ENCODE results near the gene HMGCS1.
"Not testable (repeated sequence)": the region's sequence is repeated elsewhere in the genome, so short reads cannot be mapped to it uniquely, and the experiment has no call there.

Gene HMGCS1

GRCh38 chr5:43338862-43339261 lies 25.6 kb upstream of the HMGCS1 start:
- Histone ChIP-seq H3K4me3 (ENCODE audit: extremely low read depth, insufficient read depth, low read length, poor library complexity, severe bottlenecking) (no peak overlapping the region), H3K9me3 (ENCODE audit: control insufficient read depth, low read length) (peaks cover 20% of the 10 kb centered on the region), H3K36me3 (ENCODE audit: control insufficient read depth, insufficient read depth, low read length) (no peaks in the 10 kb centered on the region), H3K27ac (ENCODE audit: low read depth, low read length, severe bottlenecking) (no peak overlapping the region), H3K4me1 (ENCODE audit: control insufficient read depth, insufficient read depth, low read length, poor library complexity, severe bottlenecking) (no peaks in the 10 kb centered on the region)
- 100% methylated on average over 1 of the region's 1 CpG for WGBS, 2 experiments (ENCODE audit: insufficient coverage in 2 of 2)

GRCh38 chr5:43336159-43336558 lies 22.9 kb upstream of the HMGCS1 start:
- H3K36me3 ChIP-seq (ENCODE audit: control insufficient read depth, insufficient read depth, low read length) = no peaks in the 10 kb centered on the region
- WGBS, 2 experiments (ENCODE audit: insufficient coverage in 2 of 2) = 100% methylated on average over 1 of the region's 2 CpGs
- no peak overlapping the region for H3K4me3 ChIP-seq (ENCODE audit: extremely low read depth, insufficient read depth, low read length, poor library complexity, severe bottlenecking)
- no peak overlapping the region for H3K27ac ChIP-seq (ENCODE audit: low read depth, low read length, severe bottlenecking)
- no peaks in the 10 kb centered on the region for H3K4me1 ChIP-seq (ENCODE audit: control insufficient read depth, insufficient read depth, low read length, poor library complexity, severe bottlenecking)
- peaks cover 24% of the 10 kb centered on the region for H3K9me3 ChIP-seq (ENCODE audit: control insufficient read depth, low read length)

DNA sequence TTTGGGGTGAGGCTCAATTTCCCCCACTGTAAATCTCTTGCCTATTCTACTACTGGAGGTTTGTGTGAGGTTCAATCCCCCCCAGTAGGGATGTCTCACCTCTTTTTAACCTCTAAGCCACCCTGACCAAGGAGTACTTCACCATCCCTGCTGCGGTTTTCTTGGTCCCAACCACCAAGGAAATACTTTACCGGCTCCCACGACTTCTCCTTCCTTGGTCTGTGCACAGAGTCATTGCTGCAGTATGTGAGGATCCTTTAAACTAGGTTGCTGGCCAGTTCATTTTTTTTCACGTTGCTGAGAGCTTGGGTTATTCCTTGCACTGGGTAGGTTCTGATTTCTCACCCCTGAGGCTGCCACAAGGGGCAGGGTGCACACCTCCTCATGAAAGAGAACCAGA lies 22.5 kb upstream of the HMGCS1 start:
- Histone ChIP-seq H3K4me3 (ENCODE audit: extremely low read depth, insufficient read depth, low read length, poor library complexity, severe bottlenecking) (no peak overlapping the region), H3K4me1 (ENCODE audit: control insufficient read depth, insufficient read depth, low read length, poor library complexity, severe bottlenecking) (no peaks in the 10 kb centered on the region), H3K27ac (ENCODE audit: low read depth, low read length, severe bottlenecking) (no peak overlapping the region), H3K9me3 (ENCODE audit: control insufficient read depth, low read length) (peaks cover 24% of the 10 kb centered on the region), H3K36me3 (ENCODE audit: control insufficient read depth, insufficient read depth, low read length) (no peaks in the 10 kb centered on the region)
- WGBS, 2 experiments (ENCODE audit: insufficient coverage in 2 of 2) = 100% methylated on average over 2 of the region's 4 CpGs; no CpG with 5 or more reads in 1 of the 2 experiments

GRCh38 chr5:43332401-43332800 lies 19.2 kb upstream of the HMGCS1 start:
- Histone ChIP-seq H3K4me1 (ENCODE audit: control insufficient read depth, insufficient read depth, low read length, poor library complexity, severe bottlenecking) (no peaks in the 10 kb centered on the region), H3K4me3 (ENCODE audit: extremely low read depth, insufficient read depth, low read length, poor library complexity, severe bottlenecking) (no peak overlapping the region), H3K27ac (ENCODE audit: low read depth, low read length, severe bottlenecking) (no peak overlapping the region), H3K36me3 (ENCODE audit: control insufficient read depth, insufficient read depth, low read length) (no peaks in the 10 kb centered on the region), H3K9me3 (ENCODE audit: control insufficient read depth, low read length) (peaks cover 27% of the 10 kb centered on the region)
- 100% methylated on average over 1 of the region's 1 CpG; no CpG with 5 or more reads in 1 of the 2 experiments for WGBS, 2 experiments (ENCODE audit: insufficient coverage in 2 of 2)

- H3K9me3 ChIP-seq (ENCODE audit: control insufficient read depth, low read length); H3K4me1 ChIP-seq (ENCODE audit: control insufficient read depth, insufficient read depth, low read length, poor library complexity, severe bottlenecking); H3K27ac ChIP-seq (ENCODE audit: low read depth, low read length, severe bottlenecking); H3K36me3 ChIP-seq (ENCODE audit: control insufficient read depth, insufficient read depth, low read length); H3K4me3 ChIP-seq (ENCODE audit: extremely low read depth, insufficient read depth, low read length, poor library complexity, severe bottlenecking): not testable (repeated sequence)
Measured at GRCh38 chr5:43325624-43326023, 12.4 kb upstream of the HMGCS1 start.

GRCh38 chr5:43323488-43323887 lies 10.3 kb upstream of the HMGCS1 start:
- 100% methylated on average over 1 of the region's 3 CpGs; no CpG with 5 or more reads in 1 of the 2 experiments for WGBS, 2 experiments (ENCODE audit: insufficient coverage in 2 of 2)
- H3K27ac ChIP-seq (ENCODE audit: low read depth, low read length, severe bottlenecking); H3K4me1 ChIP-seq (ENCODE audit: control insufficient read depth, insufficient read depth, low read length, poor library complexity, severe bottlenecking); H3K36me3 ChIP-seq (ENCODE audit: control insufficient read depth, insufficient read depth, low read length); H3K4me3 ChIP-seq (ENCODE audit: extremely low read depth, insufficient read depth, low read length, poor library complexity, severe bottlenecking); H3K9me3 ChIP-seq (ENCODE audit: control insufficient read depth, low read length): not testable (repeated sequence)

GRCh38 chr5:43320846-43321245 lies 7.6 kb upstream of the HMGCS1 start:
- Histone ChIP-seq H3K27ac (ENCODE audit: low read depth, low read length, severe bottlenecking) (no peak overlapping the region), H3K4me1 (ENCODE audit: control insufficient read depth, insufficient read depth, low read length, poor library complexity, severe bottlenecking) (no peaks in the 10 kb centered on the region), H3K9me3 (ENCODE audit: control insufficient read depth, low read length) (peaks cover 5% of the 10 kb centered on the region), H3K4me3 (ENCODE audit: extremely low read depth, insufficient read depth, low read length, poor library complexity, severe bottlenecking) (no peak overlapping the region), H3K36me3 (ENCODE audit: control insufficient read depth, insufficient read depth, low read length) (no peaks in the 10 kb centered on the region)
- 97 to 100% methylated on average over 3 of the region's 4 CpGs for WGBS, 2 experiments (ENCODE audit: insufficient coverage in 2 of 2)

DNA sequence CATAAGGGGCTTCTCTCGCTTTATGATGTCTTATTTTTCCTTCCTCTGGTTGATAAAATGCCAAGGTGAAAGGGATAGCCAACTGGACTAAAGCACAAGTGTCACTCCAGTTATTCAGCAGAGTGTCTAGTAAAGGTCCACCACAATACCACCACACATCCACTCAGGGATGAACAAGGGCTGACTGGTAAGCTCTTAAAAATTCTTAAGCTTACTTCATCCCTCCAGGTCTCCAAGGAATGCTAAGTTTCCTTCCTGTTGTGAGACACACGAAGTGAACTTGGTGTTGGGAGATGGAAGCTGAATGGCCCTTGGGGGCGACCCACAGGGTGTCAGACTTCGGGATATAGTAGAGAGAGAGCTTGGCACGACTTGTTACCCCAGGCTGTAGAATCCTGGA lies 3.2 kb upstream of the HMGCS1 start:
- H3K4me1 ChIP-seq (ENCODE audit: control insufficient read depth, insufficient read depth, low read length, poor library complexity, severe bottlenecking) = peaks cover 9% of the 10 kb centered on the region
- H3K36me3 ChIP-seq (ENCODE audit: control insufficient read depth, insufficient read depth, low read length) = peaks cover 10% of the 10 kb centered on the region
- no peak overlapping the region for H3K27ac ChIP-seq (ENCODE audit: low read depth, low read length, severe bottlenecking)
- H3K4me3 ChIP-seq (ENCODE audit: extremely low read depth, insufficient read depth, low read length, poor library complexity, severe bottlenecking) = no peak overlapping the region
- WGBS, 2 experiments (ENCODE audit: insufficient coverage in 2 of 2) = 97 to 100% methylated on average over 1 to 3 of the region's 5 CpGs
- H3K9me3 ChIP-seq (ENCODE audit: control insufficient read depth, low read length) = peaks cover 5% of the 10 kb centered on the region

GRCh38 chr5:43315682-43316081 lies 2.5 kb upstream of the HMGCS1 start:
- H3K36me3 ChIP-seq (ENCODE audit: control insufficient read depth, insufficient read depth, low read length) = peaks cover 18% of the 10 kb centered on the region
- H3K4me1 ChIP-seq (ENCODE audit: control insufficient read depth, insufficient read depth, low read length, poor library complexity, severe bottlenecking) = peaks cover 9% of the 10 kb centered on the region
- 88% methylated on average over 1 of the region's 3 CpGs; no CpG with 5 or more reads in 1 of the 2 experiments for WGBS, 2 experiments (ENCODE audit: insufficient coverage in 2 of 2)
- no peak overlapping the region for H3K27ac ChIP-seq (ENCODE audit: low read depth, low read length, severe bottlenecking)
- peaks cover 5% of the 10 kb centered on the region for H3K9me3 ChIP-seq (ENCODE audit: control insufficient read depth, low read length)
- H3K4me3 ChIP-seq (ENCODE audit: extremely low read depth, insufficient read depth, low read length, poor library complexity, severe bottlenecking) = no peak overlapping the region

- Histone ChIP-seq H3K4me3 (ENCODE audit: extremely low read depth, insufficient read depth, low read length, poor library complexity, severe bottlenecking) (no peak overlapping the region), H3K4me1 (ENCODE audit: control insufficient read depth, insufficient read depth, low read length, poor library complexity, severe bottlenecking) (peaks cover 9% of the 10 kb centered on the region), H3K9me3 (ENCODE audit: control insufficient read depth, low read length) (peaks cover 5% of the 10 kb centered on the region), H3K36me3 (ENCODE audit: control insufficient read depth, insufficient read depth, low read length) (peaks cover 22% of the 10 kb centered on the region), H3K27ac (ENCODE audit: low read depth, low read length, severe bottlenecking) (peak overlapping the region; percentile 96)
- WGBS, 2 experiments (ENCODE audit: insufficient coverage in 2 of 2) = 98 to 99% methylated on average over 5 to 7 of the region's 8 CpGs
Measured at GRCh38 chr5:43315263-43315662, 2.1 kb upstream of the HMGCS1 start.

- Histone ChIP-seq H3K9me3 (ENCODE audit: control insufficient read depth, low read length) (peaks cover 5% of the 10 kb centered on the region), H3K27ac (ENCODE audit: low read depth, low read length, severe bottlenecking) (peak overlapping the region; percentile 96), H3K36me3 (ENCODE audit: control insufficient read depth, insufficient read depth, low read length) (peaks cover 27% of the 10 kb centered on the region), H3K4me1 (ENCODE audit: control insufficient read depth, insufficient read depth, low read length, poor library complexity, severe bottlenecking) (peaks cover 12% of the 10 kb centered on the region), H3K4me3 (ENCODE audit: extremely low read depth, insufficient read depth, low read length, poor library complexity, severe bottlenecking) (no peak overlapping the region)
- 91% methylated on average over 6 of the region's 6 CpGs for WGBS, 2 experiments (ENCODE audit: insufficient coverage in 2 of 2)
Measured at GRCh38 chr5:43314724-43315123, 1.5 kb upstream of the HMGCS1 start.

Measured in mesodermal cell (in vitro differentiated cells).